Keratinocyte (primary cell): ENCODE data around the gene PIGX. TPM values are rescaled to one million over a fixed set of nuclear protein-coding genes. Genes with fewer than 3 reads are reported as not detected.

ENCODE experiments used
- DNase-seq: peaks from one replicate; pipeline ENCODE4 v3.0.0-alpha.2; 2011; ENCODE audit warnings: low read depth, missing footprints, low spot score
- FAIRE-seq: peaks from 2 replicates; lab custom pipeline; 2011; peaks lifted over from hg19 to GRCh38; lab: Jason Lieb, UNC
- H2AFZ ChIP-seq: 2 replicates; pipeline ENCODE4 v1.6.0; 2012; ENCODE audit warnings: low read length, control low read depth, inconsistent platforms; ENCODE audit not compliant: control insufficient read depth
- H3K27ac ChIP-seq: 2 replicates; pipeline ENCODE4 v1.5.1; 2011; ENCODE audit warnings: low read length; ENCODE audit not compliant: control insufficient read depth, insufficient read depth
- H3K27me3 ChIP-seq: 3 replicates; pipeline ENCODE4 v1.6.0; 2011; ENCODE audit warnings: low read length; ENCODE audit not compliant: control insufficient read depth, insufficient read depth; ENCODE audit errors: extremely low read depth
- H3K36me3 ChIP-seq, 2 experiments: 2 replicates in 1 of 2; 3 replicates in 1 of 2; pipeline ENCODE4 v1.5.1; 2011; ENCODE audit warnings: low read length in 2 of 2, mild to moderate bottlenecking in 1 of 2; ENCODE audit not compliant: control insufficient read depth in 2 of 2, insufficient read depth in 2 of 2; ENCODE audit errors: extremely low read depth in 1 of 2
- H3K4me1 ChIP-seq: 3 replicates; pipeline ENCODE4 v1.5.1; 2011; ENCODE audit warnings: low read length; ENCODE audit not compliant: control insufficient read depth, insufficient read depth; ENCODE audit errors: extremely low read depth
- H3K4me2 ChIP-seq: 3 replicates; pipeline ENCODE4 v1.6.0; 2011; ENCODE audit warnings: low read depth, low read length; ENCODE audit not compliant: control insufficient read depth, insufficient read depth; ENCODE audit errors: extremely low read depth
- H3K4me3 ChIP-seq, 3 experiments: fragments of 200-600 bp in 1 of 3; sonication (generic) in 1 of 3; 2 replicates in 2 of 3; 3 replicates in 1 of 3; pipeline ENCODE4 v1.5.1; 2011 to 2016; ENCODE audit warnings: low read length in 3 of 3, mild to moderate bottlenecking in 3 of 3, control low read depth in 2 of 3, inconsistent platforms in 1 of 3, low read depth in 1 of 3, mixed read lengths in 1 of 3, mixed run types in 1 of 3, moderate library complexity in 1 of 3; ENCODE audit not compliant: control insufficient read depth in 2 of 3, insufficient read depth in 2 of 3; ENCODE audit errors: extremely low read depth in 1 of 3
- H3K79me2 ChIP-seq: 2 replicates; pipeline ENCODE4 v1.6.0; 2012; ENCODE audit warnings: low read length; ENCODE audit not compliant: control insufficient read depth, insufficient read depth
- H3K9ac ChIP-seq: 3 replicates; pipeline ENCODE4 v1.6.0; 2011; ENCODE audit warnings: low read length; ENCODE audit not compliant: control insufficient read depth, insufficient read depth; ENCODE audit errors: extremely low read depth
- H3K9me1 ChIP-seq: 3 replicates; pipeline ENCODE4 v1.6.0; 2011; ENCODE audit warnings: low read length; ENCODE audit not compliant: control insufficient read depth, insufficient read depth; ENCODE audit errors: extremely low read depth
- H3K9me3 ChIP-seq: 2 replicates; pipeline ENCODE4 v1.5.1; 2012; ENCODE audit warnings: low read depth, low read length; ENCODE audit not compliant: control insufficient read depth
- H4K20me1 ChIP-seq: 3 replicates; pipeline ENCODE4 v1.6.0; 2011; ENCODE audit warnings: low read length; ENCODE audit not compliant: control insufficient read depth, insufficient read depth; ENCODE audit errors: extremely low read depth
- EZH2 ChIP-seq: IDR thresholded peaks from one replicate; pipeline ENCODE4 v1.6.1; 2012; ENCODE audit warnings: inconsistent platforms, mild to moderate bottlenecking, low read length, moderate library complexity
- dilution Hi-C: fragments of 300-500 bp; cut with MboI; formaldehyde crosslinking; loops from one replicate; pipeline ENCODE4 v1.7.0; 2020; ENCODE audit warnings: low sequenced_read_pairs; ENCODE audit not compliant: extremely low pct_ligation_motif_present
- polyA plus RNA-seq, 5 experiments: library from polyadenylated mRNA; depleted of rRNA in 3 of 5; stranded (reverse) in 3 of 5; stranded (forward) in 1 of 5; unstranded in 1 of 5; fragments of >200 nt; gene quantifications; 1 replicate in 1 of 5; 2 replicates in 3 of 5; 3 replicates in 1 of 5; pipeline versions ENCODE4 v1.2.1 to v1.2.3, GENCODE V29; 2011 to 2012; ENCODE audit warnings: missing spikeins in 2 of 5, low read depth in 1 of 5, low replicate concordance in 1 of 5
- TF ChIP-seq, protein P1 (sequence below), 3 experiments: IDR thresholded peaks in 1 of 3; conservative IDR thresholded peaks in 1 of 3; optimal IDR thresholded peaks in 1 of 3; 2 replicates in 2 of 3; 3 replicates in 1 of 3; pipeline versions ENCODE3 to v1.5.1; 2011; ENCODE audit warnings: low read length in 3 of 3, mild to moderate bottlenecking in 3 of 3, moderate library complexity in 2 of 3, control low read depth in 1 of 3, inconsistent platforms in 1 of 3; ENCODE audit not compliant: insufficient read depth in 2 of 3; ENCODE audit errors: extremely low read depth in 1 of 3

The PIGX gene
- polyA plus RNA-seq, 1 donor (not counting 4 experiments of a cell fraction or from before 2014, with no cell fraction given), result 25.0 TPM

DNA sequence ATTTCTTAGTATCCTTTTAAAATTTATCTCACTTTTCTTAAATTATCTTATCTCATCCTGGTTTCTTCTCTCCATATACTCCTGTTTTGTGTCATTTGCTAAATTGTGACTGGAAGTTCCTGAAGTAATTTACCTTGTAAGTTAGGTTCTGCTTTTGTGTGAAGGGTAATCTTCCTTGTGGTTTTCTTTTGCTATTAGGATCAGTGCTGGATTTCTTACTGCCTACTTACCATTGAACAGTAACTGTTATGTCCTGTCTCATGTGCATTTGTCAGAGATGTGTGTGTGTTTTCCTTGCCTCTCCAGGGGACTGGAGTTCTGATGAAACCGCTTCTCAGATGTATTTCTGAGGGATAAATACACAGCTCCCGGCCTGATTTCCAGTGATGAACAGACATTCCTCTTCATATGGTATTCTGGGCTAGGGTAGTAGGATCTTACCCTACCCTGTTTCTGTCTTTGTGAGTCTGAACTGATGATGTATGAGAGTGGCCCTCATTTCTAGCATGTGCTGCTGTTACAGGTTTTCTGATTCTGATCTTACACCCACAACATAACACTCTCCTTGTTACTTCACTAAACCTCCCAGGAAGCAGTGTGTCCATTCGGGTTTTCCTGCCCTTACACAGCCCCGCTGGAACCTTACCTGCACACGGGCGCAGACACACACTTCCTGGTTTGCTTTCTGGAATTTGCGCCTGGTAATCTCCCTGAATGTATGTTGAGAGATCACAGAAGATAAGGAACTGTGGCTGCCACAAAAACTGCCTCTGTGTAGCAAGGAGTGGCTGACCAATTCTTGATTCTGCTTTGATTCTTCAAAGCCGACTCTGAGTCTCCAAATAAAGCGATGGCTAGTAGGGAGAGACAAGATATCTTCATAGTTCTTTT is 42.2 kb downstream of the PIGX start:
- dilution Hi-C loops, result no loop called here
- Histone ChIP-seq H3K9ac (no peak overlapping the region), H3K9me1 (no peaks in the 10 kb centered on the region), H3K4me2 (no peak overlapping the region), H3K79me2 (peaks cover 93% of the 10 kb centered on the region), H3K27ac (no peak overlapping the region), H4K20me1 (no peaks in the 10 kb centered on the region), H3K4me1 (no peaks in the 10 kb centered on the region), H3K36me3 (peaks cover 3 to 7% of the 10 kb centered on the region in 2 experiments), H3K4me3 (no peak overlapping the region), H2AFZ (no peak overlapping the region), H3K27me3 (no peaks in the 10 kb centered on the region), H3K9me3 (peaks cover 8% of the 10 kb centered on the region)
- DNase-seq (no peak), FAIRE-seq (no peak)
- TF ChIP-seq, protein P1, sequence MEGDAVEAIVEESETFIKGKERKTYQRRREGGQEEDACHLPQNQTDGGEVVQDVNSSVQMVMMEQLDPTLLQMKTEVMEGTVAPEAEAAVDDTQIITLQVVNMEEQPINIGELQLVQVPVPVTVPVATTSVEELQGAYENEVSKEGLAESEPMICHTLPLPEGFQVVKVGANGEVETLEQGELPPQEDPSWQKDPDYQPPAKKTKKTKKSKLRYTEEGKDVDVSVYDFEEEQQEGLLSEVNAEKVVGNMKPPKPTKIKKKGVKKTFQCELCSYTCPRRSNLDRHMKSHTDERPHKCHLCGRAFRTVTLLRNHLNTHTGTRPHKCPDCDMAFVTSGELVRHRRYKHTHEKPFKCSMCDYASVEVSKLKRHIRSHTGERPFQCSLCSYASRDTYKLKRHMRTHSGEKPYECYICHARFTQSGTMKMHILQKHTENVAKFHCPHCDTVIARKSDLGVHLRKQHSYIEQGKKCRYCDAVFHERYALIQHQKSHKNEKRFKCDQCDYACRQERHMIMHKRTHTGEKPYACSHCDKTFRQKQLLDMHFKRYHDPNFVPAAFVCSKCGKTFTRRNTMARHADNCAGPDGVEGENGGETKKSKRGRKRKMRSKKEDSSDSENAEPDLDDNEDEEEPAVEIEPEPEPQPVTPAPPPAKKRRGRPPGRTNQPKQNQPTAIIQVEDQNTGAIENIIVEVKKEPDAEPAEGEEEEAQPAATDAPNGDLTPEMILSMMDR (optimal IDR thresholded peaks at IDR 0.05 in 1 of 3, IDR thresholded peaks at IDR 0.05 in 1 of 3, conservative IDR thresholded peaks at IDR 0.05 in 1 of 3; ENCODE audit: extremely low read depth in 1 of 3, insufficient read depth in 2 of 3, low read length in 3 of 3), result no peak
- TF ChIP-seq EZH2, result no peak

DNA sequence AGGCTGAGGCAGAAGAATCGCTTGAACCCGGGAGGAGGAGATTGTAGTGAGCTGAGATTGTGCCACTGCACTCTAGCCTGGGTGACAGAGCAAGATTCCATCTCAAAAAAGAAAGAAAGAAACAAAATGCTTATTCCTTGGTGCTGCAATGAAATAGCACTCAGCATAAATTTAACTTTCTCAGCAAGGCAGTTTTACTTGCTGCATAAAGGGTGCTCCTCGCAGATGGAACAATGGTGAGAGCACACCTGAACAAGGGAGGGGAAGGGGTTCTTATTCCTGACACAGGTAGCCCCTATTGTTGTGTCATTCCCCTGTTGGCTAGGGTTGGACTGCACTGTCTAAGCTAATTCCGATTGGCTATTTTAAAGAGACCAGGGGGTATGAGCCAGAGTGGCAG is 44.6 kb downstream of the PIGX start:
- no peaks in the 10 kb centered on the region for H3K9me1 ChIP-seq
- H3K4me1 ChIP-seq, result no peaks in the 10 kb centered on the region
- no peak overlapping the region for H3K4me3 ChIP-seq
- peaks cover 3 to 6% of the 10 kb centered on the region in 2 experiments for H3K36me3 ChIP-seq
- H3K9ac ChIP-seq, result no peak overlapping the region
- no peaks in the 10 kb centered on the region for H3K27me3 ChIP-seq
- peaks cover 8% of the 10 kb centered on the region for H3K9me3 ChIP-seq
- dilution Hi-C loops, result no loop called here
- TF ChIP-seq EZH2, result no peak
- TF ChIP-seq, protein P1 (optimal IDR thresholded peaks at IDR 0.05 in 1 of 3, IDR thresholded peaks at IDR 0.05 in 1 of 3, conservative IDR thresholded peaks at IDR 0.05 in 1 of 3; ENCODE audit: extremely low read depth in 1 of 3, insufficient read depth in 2 of 3, low read length in 3 of 3), result no peak
- H3K27ac ChIP-seq, result no peak overlapping the region
- H3K79me2 ChIP-seq, result peaks cover 85% of the 10 kb centered on the region
- no peak overlapping the region for H3K4me2 ChIP-seq
- no peak overlapping the region for H2AFZ ChIP-seq
- DNase-seq, result no peak
- H4K20me1 ChIP-seq, result no peaks in the 10 kb centered on the region
- FAIRE-seq, result no peak
